ENCODE results near the gene FBXO11.

The FBXO11 gene

DNA sequence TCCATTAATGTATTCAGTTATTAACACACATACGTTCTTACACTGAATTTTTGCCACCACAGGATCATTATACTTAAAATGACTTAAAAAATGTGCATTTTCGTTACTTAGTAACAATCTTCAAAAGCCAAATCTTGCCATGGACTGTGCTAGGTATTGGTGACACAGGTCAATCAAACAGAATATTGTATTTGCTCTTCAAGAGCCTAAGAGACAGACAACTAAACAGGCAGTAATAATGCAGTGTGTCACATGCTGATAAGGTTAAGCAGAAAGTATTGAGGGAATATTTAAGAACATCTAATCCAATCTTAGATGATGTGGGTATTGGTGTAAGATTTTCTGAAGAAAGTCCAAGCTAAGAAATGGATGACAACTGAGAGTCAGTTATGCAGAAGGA, 56.9 kb downstream of the FBXO11 start:
- DNase-seq (ENCODE audit: low spot score) = no peak

DNA sequence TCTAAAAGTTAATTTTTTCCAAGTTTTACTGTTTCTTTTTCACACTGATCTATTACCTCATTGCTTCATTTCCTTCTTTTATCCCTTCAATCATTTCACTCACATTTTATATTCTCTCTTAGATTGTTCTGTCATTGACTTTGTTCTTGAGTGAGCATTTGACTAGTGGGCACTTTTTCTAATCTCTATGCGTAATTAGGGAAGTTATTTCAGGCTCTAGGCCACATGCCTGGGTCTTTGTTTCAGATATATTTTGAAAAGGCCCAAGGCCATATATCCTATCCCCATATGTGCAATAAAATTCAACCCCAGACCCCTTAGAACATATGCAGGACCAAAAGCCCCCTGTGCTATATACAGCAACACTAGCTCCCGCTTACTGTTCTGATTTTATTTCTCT, 62.1 kb downstream of the FBXO11 start:
- no peak for DNase-seq (ENCODE audit: low spot score)

DNA sequence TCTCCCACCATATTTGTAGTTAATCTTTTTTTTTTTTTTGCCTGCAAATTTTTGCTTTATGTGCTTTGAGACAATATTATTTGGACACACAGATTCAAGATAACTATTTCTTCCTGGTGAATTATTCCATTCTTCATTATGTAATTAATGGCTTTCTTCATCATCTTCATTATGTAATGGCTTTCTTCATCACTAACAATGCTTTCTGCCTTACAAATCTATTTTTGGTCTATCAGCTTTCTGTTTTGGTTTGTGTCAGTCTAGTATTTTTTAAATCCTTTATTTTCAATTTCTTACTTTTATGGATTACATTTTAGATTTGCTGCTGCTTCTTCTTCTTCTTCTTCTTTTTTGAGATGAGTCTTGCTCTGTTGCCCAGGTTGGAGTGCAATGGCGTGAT, 62.9 kb downstream of the FBXO11 start:
- no peak for DNase-seq (ENCODE audit: low spot score)

DNA sequence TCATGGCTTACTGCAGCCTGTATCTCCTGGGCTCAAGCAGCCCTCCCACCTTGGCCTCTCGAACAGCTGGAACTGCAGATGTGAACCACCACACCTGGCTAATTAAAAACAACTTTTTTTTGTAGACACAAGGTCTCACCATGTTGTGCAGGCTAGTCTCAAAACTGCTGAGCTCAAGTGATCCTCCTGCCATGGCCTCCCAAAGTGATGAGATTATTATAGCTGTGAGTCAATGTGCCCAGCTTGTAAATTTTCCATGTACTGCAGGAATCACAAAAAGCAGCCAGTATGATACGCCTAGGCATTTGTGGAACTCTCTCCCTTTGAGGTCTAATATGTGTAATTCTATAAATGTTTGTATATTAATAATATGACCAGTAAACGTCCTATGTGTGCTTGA, 63.5 kb downstream of the FBXO11 start:
- no peak for DNase-seq (ENCODE audit: low spot score)

DNA sequence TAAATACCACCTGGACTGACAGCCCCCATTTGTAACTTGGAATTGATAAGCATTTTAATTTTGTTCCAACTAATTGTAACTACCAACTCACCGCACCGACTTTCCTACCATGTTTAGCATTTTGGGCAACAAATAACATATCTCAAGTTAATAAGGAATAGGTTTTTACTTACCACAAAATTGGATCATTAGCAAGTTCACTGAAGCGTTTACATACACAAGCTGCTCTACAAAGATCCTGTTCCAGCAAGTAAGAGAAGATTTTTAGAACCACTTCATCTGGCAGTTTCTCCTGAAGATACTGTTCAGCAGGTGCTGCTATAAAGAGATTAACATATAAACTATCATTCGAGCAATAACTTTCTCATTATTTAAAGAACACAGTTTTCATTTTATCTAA, 67.6 kb downstream of the FBXO11 start:
- no peak for DNase-seq (ENCODE audit: low spot score)

DNA sequence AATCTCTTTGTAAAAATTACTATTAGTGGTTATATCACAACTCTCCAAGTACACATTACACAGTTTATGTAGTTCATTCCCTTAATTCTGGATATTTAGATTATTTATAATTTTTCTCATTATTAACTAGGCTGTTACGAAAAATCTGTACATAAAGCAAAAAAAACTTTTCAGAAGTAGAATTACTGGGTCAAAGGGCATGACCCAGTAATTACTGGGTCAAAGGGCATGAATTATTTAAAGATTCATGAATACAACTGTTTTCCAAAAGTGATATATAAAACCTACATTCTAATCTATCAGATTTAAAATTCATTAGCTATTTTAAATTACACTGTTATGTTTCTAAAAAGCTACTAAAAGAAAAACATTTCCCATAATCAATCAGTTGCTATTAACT, 68.0 kb downstream of the FBXO11 start:
- no peak for DNase-seq (ENCODE audit: low spot score)

DNA sequence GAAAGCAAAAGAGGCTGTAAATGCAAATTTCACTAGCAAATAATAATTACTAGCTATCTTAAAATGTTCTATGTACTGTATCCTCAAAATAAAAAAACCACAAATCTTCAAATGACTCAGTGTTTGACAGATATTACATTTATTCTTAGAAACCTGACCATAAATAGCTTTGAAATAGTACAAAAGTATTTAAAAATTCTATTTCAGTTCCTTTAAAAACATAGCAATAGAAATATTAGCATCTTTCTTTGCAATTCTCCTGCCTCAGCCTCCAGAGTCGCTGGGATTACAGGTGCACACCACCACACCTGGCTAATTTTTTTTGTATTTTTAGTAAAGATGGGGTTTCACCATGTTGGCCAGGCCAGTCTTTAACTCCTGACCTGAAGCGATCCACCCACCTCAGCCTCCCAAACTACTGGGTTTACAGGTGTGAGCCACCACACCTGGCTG, 72.8 kb downstream of the FBXO11 start:
- DNase-seq (ENCODE audit: low spot score) = no peak

DNA sequence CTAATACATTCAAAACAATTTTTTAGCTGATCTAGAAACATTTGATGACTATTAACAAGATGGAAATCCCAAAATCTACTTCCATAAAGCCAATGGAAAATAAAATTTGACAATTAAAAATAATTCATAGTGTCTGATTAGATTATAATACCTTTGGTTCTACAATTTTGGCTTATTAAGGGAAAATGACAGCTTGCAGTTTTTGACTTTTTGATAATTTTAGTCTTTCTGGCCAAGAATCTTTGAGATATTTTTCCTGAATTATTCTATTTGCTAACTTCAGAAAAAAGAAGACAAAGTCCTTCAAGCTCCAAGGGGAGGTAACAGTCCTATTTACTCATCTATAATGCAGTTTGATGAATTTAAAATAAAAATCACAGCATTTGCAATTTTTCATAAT, 83.8 kb downstream of the FBXO11 start:
- DNase-seq (ENCODE audit: low spot score) = no peak

DNA sequence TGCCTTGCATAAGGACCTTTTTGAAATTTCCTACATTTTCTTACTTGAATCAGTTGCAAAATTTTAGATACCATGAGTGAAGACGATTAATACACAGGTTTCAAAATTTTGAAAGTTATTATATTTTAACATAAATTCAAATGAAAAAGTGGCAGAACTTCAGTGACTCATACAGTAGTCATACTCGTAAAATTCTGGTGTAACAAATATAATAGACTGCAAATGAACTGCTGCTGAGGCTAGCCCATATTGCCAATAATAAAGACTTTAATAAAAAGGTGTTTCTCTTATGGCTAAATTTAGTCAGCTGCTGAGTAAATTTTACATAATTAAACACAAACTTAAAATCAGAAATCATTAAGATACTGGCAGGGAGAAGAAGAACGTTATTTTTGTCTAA, 86.5 kb downstream of the FBXO11 start:
- DNase-seq (ENCODE audit: low spot score) = no peak

DNA sequence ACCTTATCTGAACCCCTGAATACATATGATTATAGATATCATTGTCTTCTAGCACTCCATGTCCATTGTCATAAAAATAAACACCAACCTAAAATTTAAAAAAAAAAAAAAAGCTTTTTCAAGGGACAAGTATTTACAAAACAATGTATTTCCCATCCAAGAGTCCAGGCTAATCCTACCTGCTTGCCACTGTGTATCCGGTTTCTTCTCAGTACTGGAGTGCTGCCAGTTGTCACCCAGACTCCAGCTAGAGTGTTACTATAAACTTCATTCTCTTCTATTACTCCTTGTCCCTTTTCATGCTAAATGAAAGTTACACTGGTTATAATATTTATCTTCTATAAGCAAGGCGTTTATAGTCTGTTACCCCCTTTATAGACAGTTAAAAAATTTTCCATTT, 87.5 kb downstream of the FBXO11 start:
- no peak for DNase-seq (ENCODE audit: low spot score)

DNA sequence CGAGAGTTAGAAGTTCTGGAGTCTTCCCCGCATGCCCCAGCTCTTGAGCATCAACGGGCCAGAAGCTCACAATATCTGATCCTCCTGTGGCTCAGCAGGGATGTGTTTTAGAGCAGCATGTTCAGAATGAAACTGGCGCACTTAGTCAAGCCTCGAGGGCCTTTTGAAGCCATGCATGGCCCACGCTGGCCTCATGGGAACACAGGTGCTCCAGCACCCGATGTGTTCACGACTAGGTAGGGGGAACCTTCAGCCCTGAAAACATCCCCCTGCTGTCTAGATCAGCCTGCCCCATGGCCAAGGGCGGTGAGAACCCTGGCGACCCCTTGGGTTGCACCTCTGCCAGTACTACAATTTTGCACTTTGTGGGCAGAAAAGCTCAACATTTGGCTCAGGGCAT, 90.5 kb downstream of the FBXO11 start:
- DNase-seq (ENCODE audit: low spot score) = no peak

DNA sequence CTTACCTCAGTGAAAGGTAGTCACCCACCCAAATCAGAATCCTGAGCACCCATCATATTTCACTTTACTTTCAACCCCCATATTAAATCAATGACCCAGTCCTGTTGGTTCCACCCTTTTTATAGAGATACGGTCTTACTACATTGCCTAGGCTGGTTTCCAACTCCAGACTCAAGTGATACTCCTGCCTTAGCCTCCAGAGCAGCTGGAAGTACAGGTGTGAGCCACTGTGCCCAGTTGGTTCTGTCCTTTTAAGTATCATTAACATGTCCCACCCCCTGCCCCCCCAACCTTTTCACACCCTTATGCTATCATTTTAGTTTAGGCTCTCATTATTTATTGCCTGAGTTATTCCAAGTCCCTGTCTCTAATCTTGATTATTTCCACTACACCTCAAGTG, 94.6 kb downstream of the FBXO11 start:
- no peak for DNase-seq (ENCODE audit: low spot score)

DNA sequence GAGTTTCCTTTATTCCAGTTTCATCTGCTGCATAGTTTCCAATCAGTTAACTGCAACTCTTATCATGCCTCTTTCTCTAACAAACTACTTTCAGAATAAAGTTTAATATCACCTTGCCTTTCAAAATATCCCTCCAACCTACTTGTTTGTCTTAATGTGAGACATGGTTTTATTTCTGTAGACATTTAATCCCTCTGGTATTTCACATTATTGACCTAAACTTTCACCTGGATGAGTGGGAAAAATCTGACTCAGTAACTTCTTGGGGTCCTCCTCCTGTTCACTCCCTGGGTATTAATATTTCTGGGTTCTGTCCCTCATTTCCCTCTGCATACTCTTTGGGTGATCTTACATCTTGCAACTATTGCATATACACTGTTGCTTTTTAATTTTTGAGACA, 95.4 kb downstream of the FBXO11 start:
- DNase-seq (ENCODE audit: low spot score) = no peak

DNA sequence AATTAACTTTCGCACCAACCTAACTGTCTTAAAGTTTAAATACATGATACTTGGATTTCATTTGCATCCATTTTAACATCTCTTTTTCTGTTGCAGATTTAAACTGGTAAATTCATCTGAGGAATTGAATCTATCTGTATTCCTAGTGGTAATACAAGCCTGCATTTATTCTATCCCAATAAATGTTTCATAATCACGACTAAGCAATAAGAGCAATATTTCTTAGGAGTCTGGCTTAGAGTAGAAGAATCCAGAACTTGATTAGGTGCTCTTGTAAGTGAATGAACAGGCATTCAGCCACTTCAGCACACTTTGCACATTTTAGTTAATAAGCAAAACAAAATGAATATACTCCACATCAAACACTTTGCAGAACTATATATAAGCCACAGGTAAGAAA, 96.4 kb downstream of the FBXO11 start:
- no peak for DNase-seq (ENCODE audit: low spot score)

DNA sequence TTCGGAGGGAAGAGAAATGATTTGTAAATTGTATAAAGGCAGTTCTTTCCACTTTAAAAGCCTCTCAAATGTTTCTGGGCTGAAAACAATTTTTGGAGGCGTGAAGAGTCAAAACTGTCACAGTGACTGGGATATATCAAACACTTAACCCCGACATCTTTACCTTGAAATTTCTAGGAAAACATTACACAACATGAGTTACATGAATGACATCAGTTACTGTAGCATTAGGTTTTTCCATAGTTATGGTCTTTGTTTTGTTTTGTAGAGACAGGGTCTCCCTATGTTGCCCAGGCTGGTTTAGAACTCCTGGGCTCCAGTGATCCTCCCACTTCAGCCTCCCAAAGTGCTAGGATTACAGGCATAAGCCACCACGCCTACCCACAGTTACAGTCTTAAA, 97.7 kb downstream of the FBXO11 start:
- no peak for DNase-seq (ENCODE audit: low spot score)

DNA sequence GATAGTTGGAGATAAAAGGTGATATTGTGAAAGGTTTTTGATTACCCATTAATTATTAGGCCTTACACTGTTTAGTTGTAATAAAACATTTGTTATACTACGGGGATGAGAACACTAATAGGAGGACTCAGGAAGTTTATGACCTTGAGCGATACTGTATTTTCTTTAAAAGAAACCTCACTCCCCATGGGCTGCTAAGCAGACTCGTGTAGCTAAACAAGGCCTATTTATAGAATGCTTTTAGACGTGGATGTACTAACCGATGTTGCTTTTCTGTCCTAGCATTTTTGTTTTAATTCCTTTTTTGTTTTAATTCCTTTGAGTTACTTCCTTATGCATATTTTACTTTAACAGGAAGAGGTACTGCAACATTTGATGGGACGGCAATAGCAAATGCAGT, 100.4 kb downstream of the FBXO11 start:
- DNase-seq (ENCODE audit: low spot score) = no peak

DNA sequence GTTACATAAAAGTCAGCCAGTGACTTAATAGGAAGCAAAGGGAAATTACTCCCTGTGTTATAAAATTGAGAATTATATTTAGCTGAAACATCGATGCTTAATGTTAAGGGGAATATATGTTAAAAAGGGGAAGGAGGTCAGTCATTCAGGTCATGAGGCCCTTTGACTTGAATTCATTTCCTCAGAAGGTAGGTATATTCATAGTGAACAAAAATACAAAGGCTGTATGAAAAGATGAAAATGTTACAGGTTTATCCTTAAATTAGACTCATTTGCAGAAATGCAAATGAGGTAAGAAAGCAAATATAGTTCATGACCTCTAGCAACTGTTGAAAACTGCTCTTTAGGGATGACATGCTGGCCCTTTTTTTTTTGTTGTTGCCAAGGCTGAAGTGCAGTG, 102.5 kb downstream of the FBXO11 start:
- no peak for DNase-seq (ENCODE audit: low spot score)

DNA sequence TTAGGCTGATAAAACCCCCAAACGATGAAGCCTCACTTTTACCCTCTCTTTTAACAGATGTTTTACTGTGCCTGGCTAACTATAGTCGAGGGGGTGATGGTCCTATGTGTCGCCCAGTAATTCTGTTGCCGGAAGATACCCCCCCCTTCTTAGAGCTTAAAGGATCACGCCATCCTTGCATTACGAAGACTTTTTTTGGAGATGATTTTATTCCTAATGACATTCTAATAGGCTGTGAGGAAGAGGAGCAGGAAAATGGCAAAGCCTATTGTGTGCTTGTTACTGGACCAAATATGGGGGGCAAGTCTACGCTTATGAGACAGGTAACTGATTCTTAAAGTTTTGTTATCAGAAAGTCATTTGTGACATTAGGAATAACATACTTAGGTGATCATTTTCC, 102.9 kb downstream of the FBXO11 start:
- DNase-seq (ENCODE audit: low spot score) = no peak

DNA sequence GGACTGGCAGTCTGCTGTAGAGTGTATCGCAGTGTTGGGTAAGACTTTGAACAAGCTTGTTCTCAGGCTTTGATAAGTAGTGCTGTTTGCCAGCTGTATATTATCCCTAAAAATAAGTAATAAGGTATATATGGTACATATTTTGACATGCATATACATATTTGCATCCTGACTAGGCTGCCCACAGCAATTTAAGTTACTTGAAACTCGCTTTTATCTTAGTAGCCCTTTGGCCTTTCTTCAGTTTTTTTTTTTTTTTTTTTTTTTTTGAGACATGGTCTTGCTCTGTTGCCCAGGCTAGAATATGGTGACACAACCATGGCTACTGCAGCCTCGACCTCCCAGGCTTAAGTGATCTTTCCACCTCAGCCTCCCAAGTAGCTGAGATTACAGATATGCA, 105.2 kb downstream of the FBXO11 start:
- no peak for DNase-seq (ENCODE audit: low spot score)

DNA sequence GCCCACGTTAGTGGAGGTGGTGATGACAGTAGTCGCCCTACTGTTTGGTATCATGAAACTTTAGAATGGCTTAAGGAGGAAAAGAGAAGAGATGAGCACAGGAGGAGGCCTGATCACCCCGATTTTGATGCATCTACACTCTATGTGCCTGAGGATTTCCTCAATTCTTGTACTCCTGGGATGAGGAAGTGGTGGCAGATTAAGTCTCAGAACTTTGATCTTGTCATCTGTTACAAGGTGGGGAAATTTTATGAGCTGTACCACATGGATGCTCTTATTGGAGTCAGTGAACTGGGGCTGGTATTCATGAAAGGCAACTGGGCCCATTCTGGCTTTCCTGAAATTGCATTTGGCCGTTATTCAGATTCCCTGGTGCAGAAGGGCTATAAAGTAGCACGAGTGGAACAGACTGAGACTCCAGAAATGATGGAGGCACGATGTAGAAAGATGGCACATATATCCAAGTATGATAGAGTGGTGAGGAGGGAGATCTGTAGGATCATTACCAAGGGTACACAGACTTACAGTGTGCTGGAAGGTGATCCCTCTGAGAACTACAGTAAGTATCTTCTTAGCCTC, 107.2 kb downstream of the FBXO11 start:
- no peak for DNase-seq (ENCODE audit: low spot score)

DNA sequence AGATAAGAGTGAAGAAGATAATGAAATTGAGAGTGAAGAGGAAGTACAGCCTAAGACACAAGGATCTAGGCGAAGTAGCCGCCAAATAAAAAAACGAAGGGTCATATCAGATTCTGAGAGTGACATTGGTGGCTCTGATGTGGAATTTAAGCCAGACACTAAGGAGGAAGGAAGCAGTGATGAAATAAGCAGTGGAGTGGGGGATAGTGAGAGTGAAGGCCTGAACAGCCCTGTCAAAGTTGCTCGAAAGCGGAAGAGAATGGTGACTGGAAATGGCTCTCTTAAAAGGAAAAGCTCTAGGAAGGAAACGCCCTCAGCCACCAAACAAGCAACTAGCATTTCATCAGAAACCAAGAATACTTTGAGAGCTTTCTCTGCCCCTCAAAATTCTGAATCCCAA, 107.7 kb downstream of the FBXO11 start:
- no peak for DNase-seq (ENCODE audit: low spot score)

DNA sequence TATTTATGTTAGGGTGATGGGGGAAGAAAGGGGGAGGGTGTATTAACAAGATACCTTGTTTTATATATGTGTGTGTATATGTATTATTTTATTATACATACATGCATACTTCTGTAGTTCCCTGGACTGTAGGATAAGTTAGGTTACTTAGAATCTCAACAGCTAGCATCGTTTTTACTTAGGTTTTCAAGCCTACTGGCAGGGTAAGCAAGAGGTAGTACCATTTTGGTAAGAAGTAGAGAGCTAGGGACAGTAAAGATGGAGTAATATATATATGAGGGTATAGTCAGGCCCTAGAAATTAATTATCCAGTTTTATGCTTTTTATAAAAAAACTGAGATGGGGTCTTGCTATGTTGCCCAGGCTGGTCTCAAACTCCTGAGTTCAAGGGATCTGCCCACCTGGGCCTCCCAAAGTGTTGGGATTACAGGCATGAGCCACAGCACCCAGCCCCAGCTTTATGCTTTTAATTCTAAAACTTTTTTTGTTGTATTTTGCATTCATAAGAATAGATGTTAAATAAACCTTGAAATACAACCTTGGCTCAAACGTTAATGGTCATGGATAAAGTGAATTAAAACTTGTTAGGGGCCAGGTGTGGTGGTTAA, 110.1 kb downstream of the FBXO11 start:
- DNase-seq (ENCODE audit: low spot score) = no peak

DNA sequence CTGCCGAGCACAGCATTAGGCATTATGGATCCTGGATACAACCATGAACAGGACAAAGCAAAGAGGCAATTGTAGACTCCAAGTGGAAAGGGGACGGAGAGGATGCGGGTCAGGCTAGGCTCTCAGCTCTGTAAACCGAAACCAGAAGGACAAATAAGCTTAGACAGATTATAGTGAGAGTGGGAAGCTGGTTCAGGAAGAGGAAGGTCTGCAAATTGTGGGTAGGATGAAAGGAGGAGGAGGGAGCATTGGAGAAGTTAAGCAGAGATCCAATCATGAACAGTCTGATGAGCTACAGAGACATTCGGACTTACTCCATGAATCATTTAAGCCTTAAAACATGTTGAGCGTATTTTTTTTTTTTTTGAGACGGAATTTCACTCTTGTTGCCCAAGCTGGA, 120.3 kb downstream of the FBXO11 start:
- no peak for DNase-seq (ENCODE audit: low spot score)

DNA sequence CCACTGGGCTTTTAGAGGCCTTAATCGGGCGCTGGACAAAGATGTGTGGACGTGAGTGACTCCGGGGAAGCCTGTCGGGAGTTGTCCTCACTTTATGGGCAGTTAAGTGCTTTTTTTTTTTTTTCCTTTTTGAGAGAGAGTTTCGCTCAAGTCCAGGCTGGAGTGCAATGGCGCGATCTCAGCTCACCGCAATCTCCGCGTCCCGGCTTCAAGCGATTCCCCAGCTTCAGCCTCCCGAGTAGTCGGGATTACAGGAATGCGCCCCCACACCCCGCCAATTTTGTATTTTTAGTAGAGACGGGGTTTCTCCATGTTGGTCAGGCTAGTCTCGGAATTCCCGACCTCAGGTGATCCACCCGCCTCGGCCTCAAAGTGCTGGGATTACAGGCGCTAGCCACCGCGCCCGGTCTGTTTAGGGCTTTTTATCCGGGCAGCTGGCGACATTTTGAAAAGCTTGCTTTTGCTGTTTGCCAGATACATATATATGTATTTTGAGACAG, 121.9 kb downstream of the FBXO11 start:
- no peak for DNase-seq (ENCODE audit: low spot score)

All from CD4-positive, alpha-beta T cell treated with Interleukin-2 at 100 ng/mL for 4 hours (primary cell).